Pancreas (tissue), 10 donors: ENCODE measurements around the gene CCDC137. TPM values are rescaled to one million over a fixed set of nuclear protein-coding genes. Genes with fewer than 3 reads are reported as not detected.

ENCODE experiments used
- ATAC-seq, 4 donors: fragments of 200-7000 bp; cut with Tn5 transposase; one replicate each; pipeline versions ENCODE4 v1.8.0 to v1.9.1; 2020; ENCODE audit warnings: mild to moderate bottlenecking in 4 of 4, moderate library complexity in 4 of 4
- DNase-seq, 6 donors: peaks; one replicate each; pipeline ENCODE4 v3.0.0-alpha.2; 2020
- FAIRE-seq: peaks from 2 replicates; lab custom pipeline; 2012; peaks lifted over from hg19 to GRCh38; lab: Jason Lieb, UNC
- H3K27ac ChIP-seq, 4 donors: fragments of 200-600 bp; sonication (generic); 1 replicate in 3 of 4; 2 replicates in 1 of 4; pipeline versions ENCODE4 v1.5.0 to v1.8.0; 2020
- H3K27me3 ChIP-seq, 4 donors: fragments of 200-600 bp; one replicate each; pipeline ENCODE4 v1.8.0; 2021
- H3K36me3 ChIP-seq, 3 donors: fragments of 200-600 bp; sonication (generic) in 1 of 3; one replicate each; pipeline versions ENCODE4 v1.5.0 to v1.8.0; 2020 to 2021
- H3K4me1 ChIP-seq, 3 donors: fragments of 200-600 bp; one replicate each; pipeline ENCODE4 v1.8.0; 2021
- H3K4me3 ChIP-seq, 4 donors: fragments of 200-600 bp; sonication (generic) in 2 of 4; one replicate each; pipeline versions ENCODE4 v1.5.0 to v1.8.0; 2020 to 2021
- H3K9me3 ChIP-seq, 4 donors: fragments of 200-600 bp; one replicate each; pipeline ENCODE4 v1.8.0; 2021
- WGBS, 2 donors: extraction: QIAGEN DNeasy Blood & Tissue Kit; methylation state at CpG; one replicate each; pipeline ENCODE4 v1.1.7; 2013; 5-methylcytosine and 5-hydroxymethylcytosine counted together
- intact Hi-C, 3 donors: fragments of 100-400 bp; cut with DNase I; formaldehyde crosslinking; loops; one replicate each; pipeline versions ENCODE4 v1.11.1 to v1.14.2; 2022
- polyA plus RNA-seq, 2 donors: library from polyadenylated mRNA; stranded (reverse); fragments of 200-250 nt; gene quantifications; one replicate each; pipeline ENCODE4 v1.2.3, GENCODE V29; 2013
- total RNA-seq, 6 donors: library from RNA; stranded (reverse); fragmentation: NEBNext Ultra II Directional in 4 of 6; extraction: Animal tissue kit (Norgen Biotek cat#: 25700) in 4 of 6; gene quantifications; one replicate each; pipeline versions ENCODE4 v1.2.1 to v1.2.4, GENCODE V29; 2021 to 2023
- TF ChIP-seq, protein P1 (sequence below), 4 donors: fragments of 200-600 bp; sonication (generic) in 3 of 4; IDR thresholded peaks; one replicate each; pipeline versions ENCODE4 v1.5.0 to v1.8.0; 2021; ENCODE audit warnings: antibody characterized with exemption in 4 of 4
- donor health status: healthy with polysubstance abuse.
- donor health status: DM: no; HTN: no; CAD: no; lungs with moderate emphysema.
- donor health status: DM: no; HTN: no; CAD: no.
- donor health status: control.
- donor health status: control.
- donor health status: Bipolar disorder and iron deficiency.
- donor health status: DM: yes; HTN: yes; CAD: no.
- donor health status: DM: no; HTN: no; CAD: no.
- donor health status: DM: no; HTN: no; CAD: no.
- donor health status: DM: yes; HTN: yes; CAD: no.

CCDC137 gene
- total and polyA plus RNA-seq, 8 donors = 2.9 to 50.4 (median 6.8) TPM

DNA sequence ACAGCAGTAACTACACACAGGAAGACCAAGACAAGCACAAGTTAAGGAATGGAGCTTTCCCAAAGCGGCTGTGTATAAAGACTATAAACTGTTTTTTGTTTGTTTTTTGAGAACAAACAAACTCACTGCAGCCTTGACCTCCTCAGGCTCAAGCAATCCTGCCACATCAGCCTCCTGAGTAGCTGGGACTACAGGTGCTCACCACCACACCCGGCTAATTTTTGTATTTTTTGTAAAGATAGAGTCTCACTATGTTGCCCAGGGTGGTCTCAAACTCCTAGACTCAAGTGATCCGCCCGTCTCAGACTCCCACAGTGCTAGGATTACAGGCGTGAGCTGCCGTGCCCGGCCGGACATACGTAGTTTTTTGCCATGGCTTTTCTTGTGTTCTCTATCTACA, 6.1 kb upstream of the CCDC137 start:
- peak overlapping the region; percentile 73 to 91 (median 82) for H3K27ac ChIP-seq
- no peak for ATAC-seq
- intact Hi-C loops = no loop called here
- H3K9me3 ChIP-seq = no peaks in the 10 kb centered on the region
- TF ChIP-seq, protein P1, sequence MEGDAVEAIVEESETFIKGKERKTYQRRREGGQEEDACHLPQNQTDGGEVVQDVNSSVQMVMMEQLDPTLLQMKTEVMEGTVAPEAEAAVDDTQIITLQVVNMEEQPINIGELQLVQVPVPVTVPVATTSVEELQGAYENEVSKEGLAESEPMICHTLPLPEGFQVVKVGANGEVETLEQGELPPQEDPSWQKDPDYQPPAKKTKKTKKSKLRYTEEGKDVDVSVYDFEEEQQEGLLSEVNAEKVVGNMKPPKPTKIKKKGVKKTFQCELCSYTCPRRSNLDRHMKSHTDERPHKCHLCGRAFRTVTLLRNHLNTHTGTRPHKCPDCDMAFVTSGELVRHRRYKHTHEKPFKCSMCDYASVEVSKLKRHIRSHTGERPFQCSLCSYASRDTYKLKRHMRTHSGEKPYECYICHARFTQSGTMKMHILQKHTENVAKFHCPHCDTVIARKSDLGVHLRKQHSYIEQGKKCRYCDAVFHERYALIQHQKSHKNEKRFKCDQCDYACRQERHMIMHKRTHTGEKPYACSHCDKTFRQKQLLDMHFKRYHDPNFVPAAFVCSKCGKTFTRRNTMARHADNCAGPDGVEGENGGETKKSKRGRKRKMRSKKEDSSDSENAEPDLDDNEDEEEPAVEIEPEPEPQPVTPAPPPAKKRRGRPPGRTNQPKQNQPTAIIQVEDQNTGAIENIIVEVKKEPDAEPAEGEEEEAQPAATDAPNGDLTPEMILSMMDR (IDR thresholded peaks at IDR 0.05) = no peak
- H3K27me3 ChIP-seq = no peaks in the 10 kb centered on the region
- FAIRE-seq = no peak
- H3K4me1 ChIP-seq = peaks cover 13 to 23% (median 16%) of the 10 kb centered on the region in 3 donors
- no peak overlapping the region for H3K4me3 ChIP-seq
- DNase-seq = no peak
- H3K36me3 ChIP-seq = no peaks in the 10 kb centered on the region
- WGBS, 2 donors = 90 to 95% methylated on average over 9 of the region's 9 CpGs

DNA sequence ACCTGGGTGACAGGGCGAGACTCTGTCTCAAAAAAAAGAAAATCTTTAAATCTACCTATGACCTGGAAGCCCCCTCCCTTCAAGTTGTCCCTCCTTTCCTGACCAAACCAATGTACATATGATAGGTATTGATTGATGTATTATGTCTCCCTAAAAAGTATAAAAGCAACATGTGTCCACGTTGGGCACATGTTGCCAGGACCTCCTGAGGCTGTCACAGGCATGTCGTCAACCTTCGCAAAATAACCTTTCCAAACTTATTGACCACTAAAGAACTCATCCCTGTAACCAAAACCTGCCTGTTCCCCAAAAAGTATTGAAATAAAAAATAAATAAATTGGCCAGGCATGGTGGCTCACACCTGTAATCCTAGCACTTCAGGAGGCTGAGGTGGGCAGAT, 4.5 kb upstream of the CCDC137 start:
- WGBS, 2 donors = 90 to 93% methylated on average over 4 of the region's 4 CpGs
- no peak for DNase-seq
- Histone ChIP-seq H3K4me3 (no peak overlapping the region), H3K27me3 (no peaks in the 10 kb centered on the region), H3K36me3 (no peaks in the 10 kb centered on the region), H3K4me1 (peaks cover 13 to 26% (median 19%) of the 10 kb centered on the region in 3 donors), H3K9me3 (no peaks in the 10 kb centered on the region), H3K27ac (no peak overlapping the region)
- ATAC-seq = no peak
- TF ChIP-seq, protein P1 (IDR thresholded peaks at IDR 0.05) = no peak
- intact Hi-C loops = no loop called here
- FAIRE-seq = no peak

DNA sequence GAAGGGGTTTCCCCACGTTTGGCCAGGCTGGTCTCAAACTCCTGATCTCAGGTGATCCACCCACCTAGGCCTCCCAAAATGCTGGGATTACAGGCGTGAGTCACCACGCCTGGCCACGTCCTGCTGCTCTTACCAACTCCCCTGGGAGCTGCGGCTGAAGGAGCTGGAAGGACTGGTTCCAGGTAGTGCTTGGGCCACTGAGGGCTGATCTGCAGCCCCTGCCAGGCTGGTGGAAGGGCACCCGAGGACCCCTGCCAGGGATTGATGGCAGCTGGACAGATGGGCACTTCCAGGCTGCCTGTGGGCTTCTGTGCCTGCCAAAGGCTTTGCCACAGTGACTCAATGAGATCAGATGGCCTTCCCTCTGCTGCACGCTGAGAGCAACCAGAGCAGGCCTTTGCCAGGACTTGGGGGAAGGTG, 2.5 kb upstream of the CCDC137 start:
- ATAC-seq = no peak
- 73 to 94% methylated on average over 7 of the region's 7 CpGs for WGBS, 2 donors
- no peak for DNase-seq
- Histone ChIP-seq H3K4me1 (peaks cover 13 to 28% (median 15%) of the 10 kb centered on the region in 3 donors), H3K4me3 (no peak overlapping the region), H3K27ac (no peak overlapping the region), H3K27me3 (no peaks in the 10 kb centered on the region), H3K36me3 (no peaks in the 10 kb centered on the region), H3K9me3 (no peaks in the 10 kb centered on the region)
- intact Hi-C loops = no loop called here
- TF ChIP-seq, protein P1 (IDR thresholded peaks at IDR 0.05) = no peak
- FAIRE-seq = no peak

DNA sequence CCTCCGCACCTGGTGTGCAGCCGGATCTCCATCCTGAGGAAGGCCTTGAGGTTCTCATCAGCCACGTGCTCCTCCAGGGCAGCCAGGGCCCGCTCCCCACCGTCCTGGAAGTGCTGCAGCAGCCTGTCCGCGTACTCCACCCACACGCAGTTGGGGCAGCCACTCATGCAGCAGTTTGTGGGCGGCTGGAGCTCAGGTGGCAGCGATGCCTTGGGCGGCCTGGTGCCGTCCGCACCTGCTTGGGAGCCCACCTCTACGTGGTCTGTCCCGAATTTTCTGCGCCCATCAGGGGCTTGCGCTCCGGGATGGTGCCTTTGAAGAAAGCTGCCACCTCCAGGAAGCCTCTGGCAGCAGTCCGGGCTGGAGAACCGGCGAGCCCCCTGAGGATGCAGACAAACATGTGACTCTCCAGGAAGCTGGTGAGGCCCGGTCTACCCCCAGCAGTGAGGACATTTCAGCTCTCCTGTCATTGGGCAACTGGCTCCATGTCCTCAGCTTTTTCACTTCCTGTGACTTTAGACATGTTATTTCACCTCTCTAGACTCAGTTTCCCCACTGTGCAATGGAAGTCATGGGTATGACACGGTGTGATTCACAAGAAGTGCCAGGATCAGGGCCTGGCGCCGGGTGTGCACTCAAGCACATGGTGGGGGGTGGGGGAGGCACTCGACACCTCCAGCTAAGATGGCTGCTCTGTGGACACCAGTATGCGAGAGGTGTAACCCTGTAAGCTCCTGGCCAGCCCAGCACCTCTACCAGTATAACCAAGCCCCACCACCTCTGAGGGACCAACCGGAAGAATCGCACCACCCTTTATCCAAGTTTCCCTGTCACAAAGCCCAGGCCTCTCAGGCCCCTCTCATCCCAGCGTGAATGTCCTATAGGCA, 1.1 kb upstream of the CCDC137 start:
- peak; percentile 3 to 33 (median 6) for ATAC-seq
- DNase-seq = peak in 1 of 6 donors; percentile 39
- intact Hi-C loops = no loop called here
- Histone ChIP-seq H3K4me1 (peaks cover 0 to 18% (median 6%) of the 10 kb centered on the region in 3 donors), H3K36me3 (no peaks in the 10 kb centered on the region), H3K27me3 (no peaks in the 10 kb centered on the region), H3K27ac (peak overlapping the region in 3 of 4 donors; percentile 33 to 63 (median 62)), H3K4me3 (peak overlapping the region; percentile 80 to 99 (median 98)), H3K9me3 (no peaks in the 10 kb centered on the region)
- no peak for FAIRE-seq
- WGBS, 2 donors = 62 to 63% methylated on average over 30 of the region's 30 CpGs
- TF ChIP-seq, protein P1 (IDR thresholded peaks at IDR 0.05) = no peak

DNA sequence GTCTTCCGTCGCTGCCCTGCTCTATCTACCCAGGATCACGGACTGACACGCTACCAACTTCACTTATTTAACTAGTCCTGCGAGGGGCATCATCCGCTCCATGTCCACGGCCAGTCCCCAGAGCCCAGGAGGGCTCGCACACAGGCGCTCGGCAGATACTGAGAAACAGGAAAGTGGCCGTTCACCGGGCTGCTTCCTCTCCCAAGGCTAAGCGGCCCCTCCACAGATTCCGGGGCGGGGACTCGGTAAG, 520 bp upstream of the CCDC137 start:
- TF ChIP-seq, protein P1 (IDR thresholded peaks at IDR 0.05) = no peak
- intact Hi-C loops = no loop called here
- WGBS, 2 donors = 0 to 1% methylated on average over 15 to 16 of the region's 16 CpGs
- Histone ChIP-seq H3K36me3 (peaks cover 0 to under 1% (median 0%) of the 10 kb centered on the region in 3 donors), H3K4me1 (peaks cover 0 to 15% (median 6%) of the 10 kb centered on the region in 3 donors), H3K4me3 (peak overlapping the region; percentile 80 to 99 (median 98)), H3K27me3 (no peaks in the 10 kb centered on the region), H3K27ac (peak overlapping the region; percentile 33 to 63 (median 62)), H3K9me3 (no peaks in the 10 kb centered on the region)
- no peak for FAIRE-seq
- peak; percentile 17 to 30 (median 28) for ATAC-seq
- no peak for DNase-seq
